HEK293T (cell line): Measurements from ENCODE around the gene CIAPIN1.

Experiments used
- CTCF ChIA-PET: fragments of 350-600 bp; formaldehyde crosslinking; extraction: SDS; loops from one replicate; lab custom pipeline; 2021; ENCODE audit warnings: antibody characterized with exemption, inconsistent platforms; lab: Yijun Ruan, JAX
- POLR2A ChIA-PET: fragments of 350-600 bp; formaldehyde crosslinking; extraction: SDS; loops from one replicate; lab custom pipeline; 2020; ENCODE audit warnings: antibody characterized with exemption, inconsistent platforms; lab: Yijun Ruan, JAX
- DNase-seq: peaks from one replicate; pipeline ENCODE4 v3.0.0; 2012; ENCODE audit warnings: mixed read lengths; ENCODE audit errors: extremely low spot score
- ARNT ChIP-seq: fragments of 450-650 bp; IDR thresholded peaks from 2 replicates; pipeline ENCODE4 v1.6.1; 2017; ENCODE audit warnings: mild to moderate bottlenecking
- BHLHE40 ChIP-seq: fragments of 450-650 bp; IDR thresholded peaks from 2 replicates; pipeline ENCODE4 v1.6.1; 2016; ENCODE audit warnings: mild to moderate bottlenecking, moderate library complexity, borderline replicate concordance
- CTBP1 ChIP-seq: fragments of 450-650 bp; IDR thresholded peaks from 2 replicates; pipeline ENCODE4 v1.6.1; 2016; ENCODE audit warnings: borderline replicate concordance
- ELF4 ChIP-seq: fragments of 450-650 bp; IDR thresholded peaks from 2 replicates; pipeline ENCODE4 v1.6.1; 2017; ENCODE audit warnings: antibody characterized with exemption
- FOXA1 ChIP-seq: fragments of 450-650 bp; IDR thresholded peaks from 2 replicates; pipeline ENCODE4 v1.6.1; 2016; ENCODE audit warnings: mild to moderate bottlenecking
- FOXK2 ChIP-seq: fragments of 450-650 bp; IDR thresholded peaks from 2 replicates; pipeline ENCODE4 v1.6.1; 2016; ENCODE audit warnings: mild to moderate bottlenecking
- FOXM1 ChIP-seq: fragments of 450-650 bp; IDR thresholded peaks from 2 replicates; pipeline ENCODE4 v1.6.1; 2017; ENCODE audit warnings: mild to moderate bottlenecking, borderline replicate concordance
- HDGF ChIP-seq: fragments of 450-650 bp; IDR thresholded peaks from 2 replicates; pipeline ENCODE4 v1.6.1; 2017; ENCODE audit warnings: antibody characterized with exemption, borderline replicate concordance
- L3MBTL2 ChIP-seq: fragments of 450-650 bp; conservative IDR thresholded peaks from 2 replicates; pipeline ENCODE4 v1.6.1; 2016; ENCODE audit warnings: mild to moderate bottlenecking
- LEF1 ChIP-seq: fragments of 450-650 bp; IDR thresholded peaks from 2 replicates; pipeline ENCODE4 v1.6.1; 2017; ENCODE audit warnings: mild to moderate bottlenecking, borderline replicate concordance
- NFRKB ChIP-seq: fragments of 450-650 bp; IDR thresholded peaks from 2 replicates; pipeline ENCODE4 v1.6.1; 2016; ENCODE audit warnings: mild to moderate bottlenecking, moderate library complexity
- SP1 ChIP-seq: fragments of 450-650 bp; IDR thresholded peaks from 2 replicates; pipeline ENCODE4 v1.6.1; 2017
- SUZ12 ChIP-seq: fragments of 450-650 bp; IDR thresholded peaks from 2 replicates; pipeline ENCODE4 v1.6.1; 2016; ENCODE audit warnings: mild to moderate bottlenecking
- TARDBP ChIP-seq: fragments of 450-650 bp; IDR thresholded peaks from 2 replicates; pipeline ENCODE4 v1.6.1; 2016
- ZNF384 ChIP-seq: fragments of 450-650 bp; IDR thresholded peaks from 2 replicates; pipeline ENCODE4 v1.6.1; 2016
- TF ChIP-seq, protein P1 (sequence below): fragments of 450-650 bp; IDR thresholded peaks from 2 replicates; pipeline ENCODE4 v1.6.1; 2016

Gene CIAPIN1

DNA sequence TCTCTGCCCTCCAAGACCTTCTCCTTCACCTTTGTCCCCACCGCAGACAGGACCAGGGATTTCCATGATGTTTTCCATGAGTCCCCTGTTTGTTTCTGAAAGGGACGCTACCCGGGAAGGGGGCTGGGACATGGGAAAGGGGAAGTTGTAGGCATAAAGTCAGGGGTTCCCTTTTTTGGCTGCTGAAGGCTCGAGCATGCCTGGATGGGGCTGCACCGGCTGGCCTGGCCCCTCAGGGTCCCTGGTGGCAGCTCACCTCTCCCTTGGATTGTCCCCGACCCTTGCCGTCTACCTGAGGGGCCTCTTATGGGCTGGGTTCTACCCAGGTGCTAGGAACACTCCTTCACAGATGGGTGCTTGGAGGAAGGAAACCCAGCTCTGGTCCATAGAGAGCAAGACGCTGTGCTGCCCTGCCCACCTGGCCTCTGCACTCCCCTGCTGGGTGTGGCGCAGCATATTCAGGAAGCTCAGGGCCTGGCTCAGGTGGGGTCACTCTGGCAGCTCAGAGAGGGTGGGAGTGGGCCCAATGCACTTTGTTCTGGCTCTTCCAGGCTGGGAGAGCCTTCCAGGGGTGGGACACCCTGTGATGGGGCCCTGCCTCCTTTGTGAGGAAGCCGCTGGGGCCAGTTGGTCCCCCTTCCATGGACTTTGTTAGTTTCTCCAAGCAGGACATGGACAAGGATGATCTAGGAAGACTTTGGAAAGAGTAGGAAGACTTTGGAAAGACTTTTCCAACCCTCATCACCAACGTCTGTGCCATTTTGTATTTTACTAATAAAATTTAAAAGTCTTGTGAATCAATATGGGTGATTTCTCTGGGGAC, 62.7 kb downstream of the CIAPIN1 start:
- TF ChIP-seq LEF1, result no peak
- TF ChIP-seq, protein P1, sequence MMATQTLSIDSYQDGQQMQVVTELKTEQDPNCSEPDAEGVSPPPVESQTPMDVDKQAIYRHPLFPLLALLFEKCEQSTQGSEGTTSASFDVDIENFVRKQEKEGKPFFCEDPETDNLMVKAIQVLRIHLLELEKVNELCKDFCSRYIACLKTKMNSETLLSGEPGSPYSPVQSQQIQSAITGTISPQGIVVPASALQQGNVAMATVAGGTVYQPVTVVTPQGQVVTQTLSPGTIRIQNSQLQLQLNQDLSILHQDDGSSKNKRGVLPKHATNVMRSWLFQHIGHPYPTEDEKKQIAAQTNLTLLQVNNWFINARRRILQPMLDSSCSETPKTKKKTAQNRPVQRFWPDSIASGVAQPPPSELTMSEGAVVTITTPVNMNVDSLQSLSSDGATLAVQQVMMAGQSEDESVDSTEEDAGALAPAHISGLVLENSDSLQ, result no peak
- no peak for TF ChIP-seq FOXA1
- no peak for TF ChIP-seq SP1
- TF ChIP-seq HDGF, result no peak
- no peak for TF ChIP-seq CTBP1
- no peak for TF ChIP-seq ZNF384
- no peak for TF ChIP-seq FOXK2
- TF ChIP-seq TARDBP, result no peak
- TF ChIP-seq L3MBTL2, result no peak
- TF ChIP-seq ELF4, result no peak
- TF ChIP-seq NFRKB, result no peak
- TF ChIP-seq FOXM1, result no peak
- no peak for TF ChIP-seq SUZ12
- TF ChIP-seq BHLHE40, result no peak
- no peak for TF ChIP-seq ARNT
- no peak for DNase-seq
- ChIA-PET POLR2A (interaction anchor here (0.8 to 1.2 kb wide), 2 partner anchors 9 to 32 kb away, joined by 3 read pairs; no protein-coding TSS in a partner anchor), CTCF (interaction anchor here (0.6 to 1.5 kb wide), 2 partner anchors 10 to 32 kb away, joined by 3 to 6 read pairs; no protein-coding TSS in a partner anchor)

DNA sequence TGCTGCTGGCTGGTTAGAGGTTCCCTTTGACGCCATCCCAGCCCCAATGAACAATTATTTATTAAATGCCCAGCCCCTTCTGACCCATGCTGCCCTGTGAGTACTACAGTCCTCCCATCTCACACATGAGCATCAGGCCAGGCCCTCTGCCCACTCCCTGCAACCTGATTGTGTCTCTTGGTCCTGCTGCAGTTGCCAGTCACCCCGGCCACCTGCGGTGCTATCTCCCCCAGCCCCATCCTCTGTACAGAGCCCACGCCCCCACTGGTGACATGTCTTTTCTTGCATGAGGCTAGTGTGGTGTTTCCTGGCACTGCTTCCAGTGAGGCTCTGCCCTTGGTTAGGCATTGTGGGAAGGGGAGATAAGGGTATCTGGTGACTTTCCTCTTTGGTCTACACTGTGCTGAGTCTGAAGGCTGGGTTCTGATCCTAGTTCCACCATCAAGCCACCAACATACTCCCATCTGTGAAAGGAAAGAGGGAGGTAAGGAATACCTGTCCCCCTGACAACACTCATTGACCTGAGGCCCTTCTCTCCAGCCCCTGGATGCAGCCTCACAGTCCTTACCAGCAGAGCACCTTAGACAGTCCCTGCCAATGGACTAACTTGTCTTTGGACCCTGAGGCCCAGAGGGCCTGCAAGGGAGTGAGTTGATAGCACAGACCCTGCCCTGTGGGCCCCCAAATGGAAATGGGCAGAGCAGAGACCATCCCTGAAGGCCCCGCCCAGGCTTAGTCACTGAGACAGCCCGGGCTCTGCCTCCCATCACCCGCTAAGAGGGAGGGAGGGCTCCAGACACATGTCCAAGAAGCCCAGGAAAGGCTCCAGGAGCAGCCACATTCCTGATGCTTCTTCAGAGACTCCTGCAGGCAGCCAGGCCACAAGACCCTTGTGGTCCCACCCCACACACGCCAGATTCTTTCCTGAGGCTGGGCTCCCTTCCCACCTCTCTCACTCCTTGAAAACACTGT, 63.6 kb downstream of the CIAPIN1 start:
- POLR2A ChIA-PET, result interaction anchor here (0.8 kb wide), 1 partner anchor 10 kb away, joined by 3 read pairs; no protein-coding TSS in a partner anchor

DNA sequence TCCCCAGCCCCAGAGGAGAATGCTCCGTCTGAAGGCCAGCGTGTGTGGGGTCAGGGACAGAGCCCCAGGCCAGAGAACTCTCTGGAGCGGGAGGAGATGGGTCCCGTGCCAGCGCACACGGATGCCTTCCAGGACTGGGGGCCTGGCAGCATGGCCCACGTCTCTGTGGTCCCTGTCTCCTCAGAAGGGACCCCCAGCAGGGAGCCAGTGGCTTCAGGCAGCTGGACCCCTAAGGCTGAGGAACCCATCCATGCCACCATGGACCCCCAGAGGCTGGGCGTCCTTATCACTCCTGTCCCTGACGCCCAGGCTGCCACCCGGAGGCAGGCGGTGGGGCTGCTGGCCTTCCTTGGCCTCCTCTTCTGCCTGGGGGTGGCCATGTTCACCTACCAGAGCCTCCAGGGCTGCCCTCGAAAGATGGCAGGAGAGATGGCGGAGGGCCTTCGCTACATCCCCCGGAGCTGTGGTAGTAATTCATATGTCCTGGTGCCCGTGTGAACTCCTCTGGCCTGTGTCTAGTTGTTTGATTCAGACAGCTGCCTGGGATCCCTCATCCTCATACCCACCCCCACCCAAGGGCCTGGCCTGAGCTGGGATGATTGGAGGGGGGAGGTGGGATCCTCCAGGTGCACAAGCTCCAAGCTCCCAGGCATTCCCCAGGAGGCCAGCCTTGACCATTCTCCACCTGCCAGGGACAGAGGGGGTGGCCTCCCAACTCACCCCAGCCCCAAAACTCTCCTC, 64.5 kb downstream of the CIAPIN1 start:
- DNase-seq, result no peak
- TF ChIP-seq FOXA1 (no peak), L3MBTL2 (no peak), FOXM1 (no peak), BHLHE40 (no peak), TARDBP (no peak), ZNF384 (no peak), SP1 (no peak), CTBP1 (no peak)
- POLR2A ChIA-PET, result no interaction called here
- CTCF ChIA-PET, result no interaction called here

More for the DNA sequence above, 63.6 kb downstream of the CIAPIN1 start:
- CTCF ChIA-PET, result no interaction called here
- TF ChIP-seq, protein P1, result no peak
- TF ChIP-seq SP1 (no peak), CTBP1 (no peak), ELF4 (no peak), FOXM1 (no peak), BHLHE40 (no peak), FOXA1 (no peak), ZNF384 (no peak), HDGF (no peak), L3MBTL2 (no peak)
- no peak for DNase-seq

DNA sequence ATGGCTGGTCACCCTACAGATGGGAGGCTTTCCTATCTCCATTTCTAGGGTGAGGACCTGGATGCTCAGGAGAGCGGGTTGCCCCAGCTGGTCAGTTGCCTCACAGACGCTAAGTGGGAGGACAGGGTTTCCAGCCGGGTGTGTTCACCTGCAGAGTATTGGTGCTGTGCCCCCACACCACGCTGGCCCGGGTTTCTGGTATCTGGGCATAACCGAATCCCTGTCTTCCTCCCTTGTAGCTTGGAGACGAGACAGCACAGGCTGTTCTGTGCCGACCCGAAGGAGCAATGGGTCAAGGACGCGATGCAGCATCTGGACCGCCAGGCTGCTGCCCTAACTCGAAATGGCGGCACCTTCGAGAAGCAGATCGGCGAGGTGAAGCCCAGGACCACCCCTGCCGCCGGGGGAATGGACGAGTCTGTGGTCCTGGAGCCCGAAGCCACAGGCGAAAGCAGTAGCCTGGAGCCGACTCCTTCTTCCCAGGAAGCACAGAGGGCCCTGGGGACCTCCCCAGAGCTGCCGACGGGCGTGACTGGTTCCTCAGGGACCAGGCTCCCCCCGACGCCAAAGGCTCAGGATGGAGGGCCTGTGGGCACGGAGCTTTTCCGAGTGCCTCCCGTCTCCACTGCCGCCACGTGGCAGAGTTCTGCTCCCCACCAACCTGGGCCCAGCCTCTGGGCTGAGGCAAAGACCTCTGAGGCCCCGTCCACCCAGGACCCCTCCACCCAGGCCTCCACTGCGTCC, 65.2 kb downstream of the CIAPIN1 start:
- POLR2A ChIA-PET, result no interaction called here
- no peak for DNase-seq
- CTCF ChIA-PET, result interaction anchor here (1.1 kb wide), 1 partner anchor 35 kb away, joined by 3 read pairs; no protein-coding TSS in a partner anchor
- TF ChIP-seq FOXK2 (no peak), ZNF384 (no peak), FOXM1 (no peak), NFRKB (no peak), SP1 (no peak), HDGF (no peak), SUZ12 (no peak), BHLHE40 (no peak)
